Activated CD4-positive, alpha-beta T cell treated with anti-CD3 and anti-CD28 coated beads, Interleukin-2, amount 10 ng/mL, durations not matched to agents 7 days and 5 days (primary cell): ENCODE data around the gene KCTD16. TPM values are rescaled to one million over a fixed set of nuclear protein-coding genes. Genes with fewer than 3 reads are reported as not detected.

Experiments used
- CTCF ChIA-PET: fragments of 350-600 bp; sonication (Branson Sonifier 250); formaldehyde crosslinking; loops from one replicate; lab custom pipeline; 2021; ENCODE audit warnings: antibody characterized with exemption; lab: Charles Lee
- POLR2A ChIA-PET: fragments of 350-600 bp; sonication (Branson Sonifier 250); formaldehyde crosslinking; loops from one replicate; lab custom pipeline; 2021; ENCODE audit warnings: antibody characterized with exemption; lab: Charles Lee
- DNase-seq: peaks from one replicate; pipeline ENCODE4 v3.0.0-alpha.2; 2020
- H3K27ac Mint-ChIP-seq: one replicate; pipeline ENCODE4 v1.8.0; 2021; ENCODE audit warnings: mild to moderate bottlenecking, moderate library complexity, mixed read lengths
- H3K27me3 Mint-ChIP-seq: one replicate; pipeline ENCODE4 v1.8.0; 2021; ENCODE audit warnings: mixed read lengths
- H3K36me3 Mint-ChIP-seq: one replicate; pipeline ENCODE4 v1.8.0; 2021; ENCODE audit warnings: low read depth, mixed read lengths
- H3K4me1 Mint-ChIP-seq: one replicate; pipeline ENCODE4 v1.8.0; 2021; ENCODE audit warnings: mixed read lengths
- H3K4me3 Mint-ChIP-seq: one replicate; pipeline ENCODE4 v1.8.0; 2021; ENCODE audit warnings: mild to moderate bottlenecking, moderate library complexity, mixed read lengths
- H3K9me3 Mint-ChIP-seq: one replicate; pipeline ENCODE4 v1.8.0; 2021; ENCODE audit warnings: mixed read lengths
- total RNA-seq, 2 experiments: library from RNA; stranded (reverse); gene quantifications; one replicate each; pipeline ENCODE4 v1.2.3, GENCODE V29; 2021

KCTD16 gene
- total RNA-seq, 2 experiments from 2014 or later = 0.08 to 0.15 TPM

- H3K4me1 Mint-ChIP-seq = no peaks in the 10 kb centered on the region
- CTCF ChIA-PET = no interaction called here
- H3K4me3 Mint-ChIP-seq = no peak overlapping the region
- no peaks in the 10 kb centered on the region for H3K9me3 Mint-ChIP-seq
- no peak overlapping the region for H3K27ac Mint-ChIP-seq
- no peak for DNase-seq
- H3K36me3 Mint-ChIP-seq = no peaks in the 10 kb centered on the region
- POLR2A ChIA-PET = no interaction called here
- peaks cover 2% of the 10 kb centered on the region for H3K27me3 Mint-ChIP-seq
These were observed 144.4 kb downstream of the KCTD16 start for GRCh38 chr5:144315026-144315425.

- H3K9me3 Mint-ChIP-seq = no peaks in the 10 kb centered on the region
- POLR2A ChIA-PET = no interaction called here
- no peaks in the 10 kb centered on the region for H3K36me3 Mint-ChIP-seq
- no peaks in the 10 kb centered on the region for H3K4me1 Mint-ChIP-seq
- peaks cover under 1% of the 10 kb centered on the region for H3K27me3 Mint-ChIP-seq
- H3K27ac Mint-ChIP-seq = no peak overlapping the region
- CTCF ChIA-PET = interaction anchor here (0.6 kb wide), 1 partner anchor 62 kb away, joined by 5 read pairs; no protein-coding TSS in a partner anchor
- DNase-seq = no peak
- no peak overlapping the region for H3K4me3 Mint-ChIP-seq
These were observed 145.4 kb downstream of the KCTD16 start for GRCh38 chr5:144315994-144316634.

- Mint-ChIP-seq H3K4me3 (no peak overlapping the region), H3K9me3 (no peaks in the 10 kb centered on the region), H3K4me1 (no peaks in the 10 kb centered on the region), H3K27ac (no peak overlapping the region), H3K27me3 (no peaks in the 10 kb centered on the region), H3K36me3 (no peaks in the 10 kb centered on the region)
- POLR2A ChIA-PET = no interaction called here
- DNase-seq = no peak
- CTCF ChIA-PET = no interaction called here
These were observed 147.3 kb downstream of the KCTD16 start for GRCh38 chr5:144318011-144318410.

GRCh38 chr5:144318460-144318859 is 147.8 kb downstream of the KCTD16 start:
- Mint-ChIP-seq H3K36me3 (no peaks in the 10 kb centered on the region), H3K9me3 (no peaks in the 10 kb centered on the region), H3K27me3 (no peaks in the 10 kb centered on the region), H3K4me3 (no peak overlapping the region), H3K27ac (no peak overlapping the region), H3K4me1 (no peaks in the 10 kb centered on the region)
- no peak for DNase-seq
- ChIA-PET POLR2A (no interaction called here), CTCF (no interaction called here)

GRCh38 chr5:144323181-144323580 is 152.5 kb downstream of the KCTD16 start:
- ChIA-PET CTCF (interaction anchor here (0.6 kb wide), 1 partner anchor 799 kb away, joined by 4 read pairs; no protein-coding TSS in a partner anchor), POLR2A (no interaction called here)
- no peak for DNase-seq

GRCh38 chr5:144325532-144325931 is 154.9 kb downstream of the KCTD16 start:
- CTCF ChIA-PET = no interaction called here
- Mint-ChIP-seq H3K27me3 (no peaks in the 10 kb centered on the region), H3K4me3 (no peak overlapping the region), H3K9me3 (peaks cover 2% of the 10 kb centered on the region), H3K36me3 (no peaks in the 10 kb centered on the region), H3K4me1 (no peaks in the 10 kb centered on the region), H3K27ac (no peak overlapping the region)
- POLR2A ChIA-PET = no interaction called here
- no peak for DNase-seq

More at GRCh38 chr5:144323181-144323580, 152.5 kb downstream of the KCTD16 start:
- Mint-ChIP-seq H3K4me1 (no peaks in the 10 kb centered on the region), H3K36me3 (no peaks in the 10 kb centered on the region), H3K9me3 (peaks cover 2% of the 10 kb centered on the region), H3K4me3 (no peak overlapping the region), H3K27me3 (no peaks in the 10 kb centered on the region), H3K27ac (no peak overlapping the region)

GRCh38 chr5:144328494-144328893 is 157.8 kb downstream of the KCTD16 start:
- Mint-ChIP-seq H3K36me3 (no peaks in the 10 kb centered on the region), H3K4me1 (no peaks in the 10 kb centered on the region), H3K4me3 (no peak overlapping the region), H3K27ac (no peak overlapping the region), H3K27me3 (no peaks in the 10 kb centered on the region), H3K9me3 (peaks cover 2% of the 10 kb centered on the region)
- ChIA-PET CTCF (no interaction called here), POLR2A (no interaction called here)
- no peak for DNase-seq

GRCh38 chr5:144328980-144329379 is 158.3 kb downstream of the KCTD16 start:
- Mint-ChIP-seq H3K27me3 (no peaks in the 10 kb centered on the region), H3K27ac (no peak overlapping the region), H3K4me3 (no peak overlapping the region), H3K4me1 (no peaks in the 10 kb centered on the region), H3K36me3 (no peaks in the 10 kb centered on the region), H3K9me3 (peaks cover 2% of the 10 kb centered on the region)
- POLR2A ChIA-PET = no interaction called here
- no peak for DNase-seq
- CTCF ChIA-PET = no interaction called here

GRCh38 chr5:144329681-144330080 is 159.0 kb downstream of the KCTD16 start:
- Mint-ChIP-seq H3K27me3 (no peaks in the 10 kb centered on the region), H3K4me1 (no peaks in the 10 kb centered on the region), H3K9me3 (no peaks in the 10 kb centered on the region), H3K4me3 (no peak overlapping the region), H3K36me3 (no peaks in the 10 kb centered on the region), H3K27ac (no peak overlapping the region)
- DNase-seq = no peak
- CTCF ChIA-PET = no interaction called here
- POLR2A ChIA-PET = no interaction called here

- no peak for DNase-seq
- Mint-ChIP-seq H3K27ac (no peak overlapping the region), H3K27me3 (no peaks in the 10 kb centered on the region), H3K36me3 (no peaks in the 10 kb centered on the region), H3K4me3 (no peak overlapping the region), H3K9me3 (no peaks in the 10 kb centered on the region), H3K4me1 (no peaks in the 10 kb centered on the region)
- ChIA-PET POLR2A (no interaction called here), CTCF (no interaction called here)
These were observed 160.7 kb downstream of the KCTD16 start for GRCh38 chr5:144331361-144331760.

- no peaks in the 10 kb centered on the region for H3K9me3 Mint-ChIP-seq
- POLR2A ChIA-PET = no interaction called here
- H3K4me1 Mint-ChIP-seq = no peaks in the 10 kb centered on the region
- DNase-seq = no peak
- H3K27me3 Mint-ChIP-seq = no peaks in the 10 kb centered on the region
- no peaks in the 10 kb centered on the region for H3K36me3 Mint-ChIP-seq
- CTCF ChIA-PET = no interaction called here
- H3K4me3 Mint-ChIP-seq = no peak overlapping the region
- H3K27ac Mint-ChIP-seq = no peak overlapping the region
These were observed 161.6 kb downstream of the KCTD16 start for GRCh38 chr5:144332265-144332664.

- H3K27me3 Mint-ChIP-seq = no peaks in the 10 kb centered on the region
- POLR2A ChIA-PET = no interaction called here
- H3K36me3 Mint-ChIP-seq = no peaks in the 10 kb centered on the region
- H3K9me3 Mint-ChIP-seq = no peaks in the 10 kb centered on the region
- H3K4me1 Mint-ChIP-seq = no peaks in the 10 kb centered on the region
- H3K4me3 Mint-ChIP-seq = no peak overlapping the region
- H3K27ac Mint-ChIP-seq = no peak overlapping the region
- CTCF ChIA-PET = interaction anchor here (0.9 kb wide), 1 partner anchor 35 kb away, joined by 3 read pairs; no protein-coding TSS in a partner anchor
- DNase-seq = no peak
These were observed 162.8 kb downstream of the KCTD16 start for GRCh38 chr5:144333336-144333920.

GRCh38 chr5:144335561-144335960 is 164.9 kb downstream of the KCTD16 start:
- H3K4me1 Mint-ChIP-seq = no peaks in the 10 kb centered on the region
- H3K36me3 Mint-ChIP-seq = no peaks in the 10 kb centered on the region
- no peaks in the 10 kb centered on the region for H3K27me3 Mint-ChIP-seq
- POLR2A ChIA-PET = no interaction called here
- CTCF ChIA-PET = no interaction called here
- no peak for DNase-seq
- no peak overlapping the region for H3K4me3 Mint-ChIP-seq
- H3K9me3 Mint-ChIP-seq = no peaks in the 10 kb centered on the region
- H3K27ac Mint-ChIP-seq = no peak overlapping the region
